GM21825 (cell line): ENCODE data around the gene ZNF778.
"Not testable (repeated sequence)": the region's sequence is repeated elsewhere in the genome, so short reads cannot be mapped to it uniquely, and the experiment has no call there.

ENCODE experiments used
- ATAC-seq: cut with Tn5 transposase; IDR thresholded peaks from one replicate; pipeline ENCODE4 v1.9.1; 2021; ENCODE audit warnings: mild to moderate bottlenecking, moderate library complexity; ENCODE audit not compliant: unreplicated experiment

ZNF778 gene

GRCh38 chr16:89210904-89211515, 6.5 kb upstream of the ZNF778 start:
- no peak for ATAC-seq

GRCh38 chr16:89216315-89217137, 977 bp upstream of the ZNF778 start:
- ATAC-seq: no peak

GRCh38 chr16:89217138-89217387, 440 bp upstream of the ZNF778 start:
- no peak for ATAC-seq

- ATAC-seq: no peak
Observed at GRCh38 chr16:89219365-89219764, 1.9 kb downstream of the ZNF778 start.

GRCh38 chr16:89221604-89222003, 4.1 kb downstream of the ZNF778 start:
- no peak for ATAC-seq

GRCh38 chr16:89222931-89223330, 5.4 kb downstream of the ZNF778 start:
- ATAC-seq: no peak

GRCh38 chr16:89224665-89225064, 7.2 kb downstream of the ZNF778 start:
- no peak for ATAC-seq

- ATAC-seq: no peak
Observed at GRCh38 chr16:89230255-89230654, 12.8 kb downstream of the ZNF778 start.

GRCh38 chr16:89232107-89232506, 14.6 kb downstream of the ZNF778 start:
- no peak for ATAC-seq

GRCh38 chr16:89233678-89234490, 16.4 kb downstream of the ZNF778 start:
- ATAC-seq: no peak

GRCh38 chr16:89237733-89238132, 20.2 kb downstream of the ZNF778 start:
- no peak for ATAC-seq

GRCh38 chr16:89241187-89242007, 23.9 kb downstream of the ZNF778 start:
- ATAC-seq: peak; percentile 59

GRCh38 chr16:89242795-89243200, 25.3 kb downstream of the ZNF778 start:
- no peak for ATAC-seq

GRCh38 chr16:89243664-89244063, 26.2 kb downstream of the ZNF778 start:
- no peak for ATAC-seq

GRCh38 chr16:89244264-89244663, 26.8 kb downstream of the ZNF778 start:
- not testable (repeated sequence) for ATAC-seq

GRCh38 chr16:89244754-89245153, 27.3 kb downstream of the ZNF778 start:
- no peak for ATAC-seq

- no peak for ATAC-seq
Observed at GRCh38 chr16:89246383-89246902, 28.9 kb downstream of the ZNF778 start.

GRCh38 chr16:89246903-89247733, 29.6 kb downstream of the ZNF778 start:
- peak; percentile 69 for ATAC-seq

GRCh38 chr16:89247734-89248075, 30.2 kb downstream of the ZNF778 start:
- ATAC-seq: not testable (repeated sequence)
